GM20000 (cell line): ENCODE data around the gene OR10H1.
"Not testable (repeated sequence)": the region's sequence is repeated elsewhere in the genome, so short reads cannot be mapped to it uniquely, and the experiment has no call there.

Experiments
- DNase-seq: peaks from one replicate; pipeline ENCODE4 v3.0.0; 2012; ENCODE audit warnings: low spot score
- TF ChIP-seq, protein P1 (sequence below): IDR thresholded peaks from 2 replicates; pipeline ENCODE4 v1.5.1; 2012; ENCODE audit warnings: mild to moderate bottlenecking, control low read depth; ENCODE audit errors: extremely low read depth, missing control alignments

The OR10H1 gene

DNA sequence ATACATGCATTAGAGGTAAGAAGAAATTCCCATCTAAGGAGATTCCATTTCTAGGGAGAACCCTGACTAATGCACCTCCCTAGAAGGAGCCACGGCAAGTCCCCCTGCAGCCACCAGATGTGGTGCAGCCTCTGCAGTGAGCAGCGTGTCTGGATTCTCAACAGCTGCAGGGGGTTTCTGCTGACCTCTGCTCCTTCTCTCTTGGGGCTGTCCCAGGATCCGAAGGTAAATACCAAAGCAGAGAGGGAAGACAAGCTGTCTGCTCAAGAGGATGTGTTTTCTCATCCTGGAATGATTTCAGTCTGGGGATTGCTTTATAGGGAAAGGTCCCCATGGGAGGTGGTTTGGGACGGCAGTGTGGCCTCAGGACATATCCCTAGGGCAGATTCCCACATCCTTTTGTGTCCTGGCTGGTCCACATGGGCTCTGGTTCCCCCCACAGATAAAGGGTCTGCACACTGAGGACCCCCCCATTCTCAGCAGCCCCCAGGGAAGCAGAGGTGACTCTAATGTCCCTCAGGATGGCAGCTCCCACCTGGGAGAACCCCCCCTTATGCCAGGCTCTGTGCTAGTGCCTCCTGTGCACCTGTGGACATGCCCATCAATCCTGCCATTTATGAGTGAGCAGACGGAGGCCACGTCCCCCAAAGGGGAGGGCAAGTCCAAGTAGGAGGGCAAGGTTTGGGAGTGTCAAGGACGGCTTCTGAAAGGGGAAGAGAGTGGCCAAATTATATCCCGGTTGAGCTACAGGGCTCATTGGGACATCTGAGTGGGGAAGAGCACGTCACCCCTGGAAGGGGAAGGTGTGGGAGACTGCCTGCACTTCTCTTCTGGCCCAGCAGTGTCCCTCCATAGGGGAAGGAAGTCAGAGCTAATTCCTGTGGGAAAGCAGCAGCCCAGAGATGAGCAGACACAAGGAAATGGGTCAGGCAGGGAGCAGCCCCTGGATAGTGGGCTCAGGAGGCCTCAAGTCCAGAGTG lies 38.2 kb downstream of the OR10H1 start:
- no peak for DNase-seq
- TF ChIP-seq, protein P1, sequence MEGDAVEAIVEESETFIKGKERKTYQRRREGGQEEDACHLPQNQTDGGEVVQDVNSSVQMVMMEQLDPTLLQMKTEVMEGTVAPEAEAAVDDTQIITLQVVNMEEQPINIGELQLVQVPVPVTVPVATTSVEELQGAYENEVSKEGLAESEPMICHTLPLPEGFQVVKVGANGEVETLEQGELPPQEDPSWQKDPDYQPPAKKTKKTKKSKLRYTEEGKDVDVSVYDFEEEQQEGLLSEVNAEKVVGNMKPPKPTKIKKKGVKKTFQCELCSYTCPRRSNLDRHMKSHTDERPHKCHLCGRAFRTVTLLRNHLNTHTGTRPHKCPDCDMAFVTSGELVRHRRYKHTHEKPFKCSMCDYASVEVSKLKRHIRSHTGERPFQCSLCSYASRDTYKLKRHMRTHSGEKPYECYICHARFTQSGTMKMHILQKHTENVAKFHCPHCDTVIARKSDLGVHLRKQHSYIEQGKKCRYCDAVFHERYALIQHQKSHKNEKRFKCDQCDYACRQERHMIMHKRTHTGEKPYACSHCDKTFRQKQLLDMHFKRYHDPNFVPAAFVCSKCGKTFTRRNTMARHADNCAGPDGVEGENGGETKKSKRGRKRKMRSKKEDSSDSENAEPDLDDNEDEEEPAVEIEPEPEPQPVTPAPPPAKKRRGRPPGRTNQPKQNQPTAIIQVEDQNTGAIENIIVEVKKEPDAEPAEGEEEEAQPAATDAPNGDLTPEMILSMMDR = no peak

DNA sequence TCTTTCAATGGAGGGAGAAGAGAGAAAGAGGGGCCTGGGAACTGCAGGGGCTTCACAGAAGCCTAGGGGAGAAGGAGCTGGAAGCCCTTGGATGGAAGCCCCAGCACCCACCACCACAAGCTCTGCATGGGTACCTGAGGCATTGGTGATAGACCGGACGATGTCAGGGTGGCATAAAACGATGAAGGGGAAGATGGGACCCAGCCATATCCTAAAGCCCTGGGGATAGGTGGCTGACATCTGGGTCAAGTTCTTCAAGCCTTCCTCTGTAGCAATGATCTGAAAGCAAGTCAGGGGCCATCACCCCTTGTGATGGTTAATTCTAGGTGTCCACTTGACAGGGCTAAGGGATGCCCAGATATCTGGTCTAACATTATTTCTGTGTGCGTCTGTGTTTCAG lies 39.2 kb downstream of the OR10H1 start:
- TF ChIP-seq, protein P1 = no peak
- DNase-seq = no peak

DNA sequence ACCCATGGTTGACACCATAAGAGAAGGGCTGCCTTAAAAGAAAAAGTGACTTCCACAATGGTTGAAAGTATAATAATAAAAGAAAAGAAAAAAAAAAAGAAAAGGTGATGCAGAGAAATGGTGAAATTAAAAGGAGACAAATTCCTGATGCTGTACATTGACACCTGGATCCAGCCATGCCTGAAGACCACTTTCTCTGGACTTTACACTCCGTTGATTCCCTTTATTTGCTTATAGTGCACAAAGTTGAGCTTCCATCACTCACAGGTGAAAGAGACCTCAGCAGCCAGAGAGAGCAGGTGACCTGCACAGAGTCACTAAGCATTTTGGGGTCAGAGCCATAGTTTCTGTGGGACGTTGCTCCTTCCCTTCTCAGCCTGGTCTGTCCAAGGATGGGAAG lies 40.2 kb downstream of the OR10H1 start:
- TF ChIP-seq, protein P1 = no peak
- no peak for DNase-seq

DNA sequence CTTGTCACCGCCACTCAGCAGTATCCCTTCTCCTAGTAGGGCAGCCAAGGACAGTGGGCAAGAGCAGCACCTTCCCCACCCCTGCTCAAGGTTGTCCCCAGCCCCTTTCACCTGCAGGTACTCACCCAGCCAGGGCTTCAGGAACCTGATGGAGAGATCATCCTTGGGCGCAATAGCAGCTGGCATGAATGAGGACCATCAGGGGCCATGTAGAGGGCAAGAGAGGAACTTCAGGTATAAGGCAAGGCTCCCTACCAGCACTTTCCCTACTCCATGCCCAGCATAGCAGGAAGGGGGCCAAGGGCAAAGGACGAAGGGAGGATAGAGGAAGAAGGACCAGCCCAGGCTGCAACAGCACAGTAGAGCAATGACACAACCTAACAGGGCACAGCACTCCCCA lies 41.3 kb downstream of the OR10H1 start:
- not testable (repeated sequence) for DNase-seq

DNA sequence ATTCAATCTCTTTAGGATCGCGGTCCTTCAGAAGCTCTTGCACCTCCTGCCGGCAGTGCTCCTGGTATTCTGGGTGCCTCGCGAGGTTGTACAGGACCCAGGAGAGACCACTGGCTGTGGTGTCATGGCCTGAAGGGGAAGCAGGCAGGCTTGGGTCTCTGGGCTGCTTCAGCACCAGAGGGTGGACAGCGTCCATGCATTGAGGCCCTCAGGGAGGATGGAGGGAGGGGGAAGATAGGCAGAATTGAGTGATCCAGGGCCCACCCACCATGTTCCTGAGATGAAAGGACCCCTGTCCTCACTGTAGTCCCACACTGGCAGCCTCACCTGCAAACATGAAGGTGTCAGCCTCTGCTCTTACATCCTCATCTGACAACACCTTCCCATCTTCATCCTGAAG lies 45.9 kb downstream of the OR10H1 start:
- TF ChIP-seq, protein P1 = no peak
- no peak for DNase-seq

DNA sequence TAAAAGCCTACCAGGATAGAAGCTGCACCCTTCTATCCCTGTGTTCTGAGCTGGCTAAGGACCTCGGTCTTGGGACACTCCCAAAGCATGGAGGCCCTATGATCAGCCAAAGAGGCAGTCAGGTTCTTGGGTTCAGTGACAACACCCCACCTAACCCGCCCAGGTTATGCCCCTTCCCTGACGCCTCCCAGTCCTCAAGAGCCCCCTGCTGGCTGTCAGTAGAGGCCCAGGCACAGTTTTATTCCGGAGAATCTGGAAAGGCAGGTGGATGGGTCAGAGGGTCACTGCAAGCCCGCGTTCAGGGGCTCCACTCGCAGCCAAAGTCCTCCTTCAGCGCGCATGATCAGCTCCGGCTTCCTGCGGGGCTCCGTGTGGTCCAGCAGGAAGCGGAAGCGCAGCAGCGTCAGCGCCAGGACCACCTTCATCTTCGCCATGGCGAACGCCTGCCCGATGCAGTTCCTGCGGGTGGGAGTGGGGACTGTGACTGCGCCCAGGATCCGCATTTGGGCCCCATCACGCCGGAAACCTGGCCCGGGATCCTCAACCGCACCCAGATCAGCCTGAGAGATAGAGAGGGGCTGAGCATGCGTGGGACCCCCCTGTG lies 55.4 kb downstream of the OR10H1 start:
- TF ChIP-seq, protein P1 = peak; percentile 15
- no peak for DNase-seq

DNA sequence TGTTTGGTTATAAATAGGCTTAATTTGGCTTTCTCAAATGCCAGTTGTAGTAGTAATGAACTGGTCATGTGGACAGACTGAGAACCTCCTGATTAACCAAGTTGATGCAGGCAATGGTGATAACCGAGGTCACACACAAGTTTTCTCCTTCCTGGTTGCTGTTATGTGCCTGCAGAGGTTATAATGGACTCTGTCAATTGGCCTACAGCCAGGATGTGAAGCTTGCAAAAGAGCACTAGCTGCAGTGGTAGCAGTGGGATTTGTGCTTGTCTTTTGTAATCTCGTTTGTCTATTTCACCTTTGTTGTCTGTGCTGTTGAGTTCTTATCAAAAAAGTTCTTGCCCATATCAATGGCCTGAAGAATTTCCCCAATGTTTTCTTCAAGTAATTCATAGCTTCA lies 57.1 kb downstream of the OR10H1 start:
- TF ChIP-seq, protein P1 = no peak
- DNase-seq = no peak
